Activated CD8-positive, alpha-beta memory T cell treated with anti-CD3 and anti-CD28 coated beads, Interleukin-2, amount 50 U/mL, for 1 hour (primary cell): ENCODE data around the gene RCBTB2.
A peak's percentile ranks its signal among the peaks of the same experiment; 100 is the strongest.

Experiments used
- DNase-seq: peaks from one replicate; pipeline ENCODE4 v3.0.0-alpha.2; 2020; ENCODE audit errors: extremely low read depth

Gene RCBTB2

GRCh38 chr13:48563626-48564025, 30.7 kb upstream of the RCBTB2 start:
- DNase-seq, result no peak

GRCh38 chr13:48562296-48563066, 29.6 kb upstream of the RCBTB2 start:
- peak; percentile 38 for DNase-seq

GRCh38 chr13:48561466-48562235, 28.8 kb upstream of the RCBTB2 start:
- no peak for DNase-seq

GRCh38 chr13:48560657-48561337, 27.9 kb upstream of the RCBTB2 start:
- no peak for DNase-seq

GRCh38 chr13:48559638-48560320, 26.9 kb upstream of the RCBTB2 start:
- no peak for DNase-seq

GRCh38 chr13:48556817-48557216, 23.9 kb upstream of the RCBTB2 start:
- no peak for DNase-seq

- DNase-seq, result no peak
These were observed 22.6 kb upstream of the RCBTB2 start for GRCh38 chr13:48555441-48555840.

GRCh38 chr13:48551329-48551728, 18.4 kb upstream of the RCBTB2 start:
- DNase-seq, result no peak

GRCh38 chr13:48549658-48550057, 16.8 kb upstream of the RCBTB2 start:
- DNase-seq, result no peak

GRCh38 chr13:48547663-48548092, 14.8 kb upstream of the RCBTB2 start:
- no peak for DNase-seq

GRCh38 chr13:48545608-48546007, 12.7 kb upstream of the RCBTB2 start:
- no peak for DNase-seq

- no peak for DNase-seq
These were observed 9.9 kb upstream of the RCBTB2 start for GRCh38 chr13:48542581-48543341.

GRCh38 chr13:48542138-48542537, 9.3 kb upstream of the RCBTB2 start:
- no peak for DNase-seq

- DNase-seq, result no peak
These were observed 6.7 kb upstream of the RCBTB2 start for GRCh38 chr13:48539550-48539949.

GRCh38 chr13:48536621-48537250, 3.9 kb upstream of the RCBTB2 start:
- no peak for DNase-seq

GRCh38 chr13:48535766-48536165, 2.9 kb upstream of the RCBTB2 start:
- DNase-seq, result no peak

GRCh38 chr13:48534911-48535501, 2.1 kb upstream of the RCBTB2 start:
- no peak for DNase-seq

GRCh38 chr13:48533961-48534600, 1.2 kb upstream of the RCBTB2 start:
- no peak for DNase-seq

- DNase-seq, result no peak
These were observed 699 bp downstream of the RCBTB2 start for GRCh38 chr13:48532256-48532505.
